Muscle of back (tissue), 11 donors: ENCODE measurements around the gene RASAL3. TPM values are rescaled to one million over a fixed set of nuclear protein-coding genes. Genes with fewer than 3 reads are reported as not detected.

Source experiments
- DNase-seq, 3 donors: peaks; one replicate each; pipeline versions ENCODE4 v3.0.0 to v3.0.0-alpha.2; 2013
- polyA plus RNA-seq, 10 donors: library from polyadenylated mRNA; unstranded; fragments of 120-200 nt; gene quantifications; one replicate each; pipeline ENCODE4 v1.2.1, GENCODE V29; 2013; ENCODE audit not compliant: insufficient read length in 10 of 10

The RASAL3 gene
- polyA plus RNA-seq, 10 donors = 0.86 to 5.9 (median 1.2) TPM

DNA sequence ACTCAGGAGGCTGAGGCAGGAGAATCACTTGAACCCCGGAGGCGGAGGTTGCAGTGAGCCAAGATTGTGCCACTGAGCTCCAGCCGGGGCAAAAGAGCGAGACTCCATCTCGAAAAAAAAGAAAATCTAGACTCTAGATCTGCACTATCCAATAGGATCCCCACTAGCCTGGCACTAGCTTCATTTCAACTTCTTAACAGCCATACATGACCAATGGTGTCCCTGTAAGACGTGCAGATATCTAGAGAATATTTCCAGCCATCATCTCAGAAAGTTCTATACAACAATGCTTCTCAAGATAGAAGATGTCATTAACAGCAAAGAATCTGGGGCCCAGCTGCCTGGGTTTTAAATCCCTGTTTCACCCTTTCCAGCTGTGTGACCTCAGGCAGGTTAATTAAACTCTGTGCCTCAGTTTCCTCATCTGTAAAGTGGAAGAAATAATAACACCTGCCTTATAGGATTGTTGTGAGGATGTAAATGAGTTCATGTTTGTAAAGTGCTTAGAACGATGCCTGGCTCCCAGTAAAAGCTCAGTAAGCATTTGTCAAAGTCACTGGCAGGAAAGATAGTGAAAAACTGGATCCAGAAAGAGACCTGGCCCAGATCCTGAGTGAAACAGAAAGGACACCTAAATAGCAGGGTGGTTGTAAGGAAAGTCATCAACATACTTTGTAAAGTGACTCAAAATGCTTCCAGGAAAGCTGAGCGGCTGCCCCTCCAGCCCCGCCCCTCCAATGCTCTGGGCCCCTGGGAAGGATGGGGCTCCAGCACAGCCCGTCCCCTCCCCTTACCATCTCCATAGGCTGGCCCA, 28.1 kb downstream of the RASAL3 start:
- no peak for DNase-seq

DNA sequence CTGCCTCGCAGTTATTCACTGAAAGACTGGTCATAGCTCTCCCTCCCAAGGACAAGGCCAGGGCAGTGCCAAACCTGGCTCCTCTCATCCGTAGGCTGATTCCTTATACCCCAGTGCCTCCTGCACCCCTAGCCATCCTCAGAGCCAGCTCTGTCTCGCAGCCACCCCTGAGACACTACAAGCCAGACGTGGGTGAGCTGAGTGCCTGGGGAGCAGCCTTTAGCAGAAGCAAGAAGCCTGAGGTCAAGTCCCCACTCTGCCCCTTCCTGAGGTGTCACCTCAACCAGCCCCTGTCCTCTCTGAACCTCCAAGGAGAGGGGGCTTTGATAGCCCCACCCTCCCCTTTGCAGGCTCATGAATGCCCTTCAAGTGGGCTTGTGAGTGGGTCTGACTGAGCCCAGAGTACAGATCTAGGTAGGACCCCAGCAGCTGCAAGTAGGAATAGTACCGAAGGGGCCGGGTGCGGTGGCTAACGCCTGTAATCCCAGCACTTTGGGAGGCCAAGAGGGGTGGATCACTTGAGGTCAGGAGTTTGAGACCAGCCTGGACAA, 30.8 kb downstream of the RASAL3 start:
- no peak for DNase-seq

DNA sequence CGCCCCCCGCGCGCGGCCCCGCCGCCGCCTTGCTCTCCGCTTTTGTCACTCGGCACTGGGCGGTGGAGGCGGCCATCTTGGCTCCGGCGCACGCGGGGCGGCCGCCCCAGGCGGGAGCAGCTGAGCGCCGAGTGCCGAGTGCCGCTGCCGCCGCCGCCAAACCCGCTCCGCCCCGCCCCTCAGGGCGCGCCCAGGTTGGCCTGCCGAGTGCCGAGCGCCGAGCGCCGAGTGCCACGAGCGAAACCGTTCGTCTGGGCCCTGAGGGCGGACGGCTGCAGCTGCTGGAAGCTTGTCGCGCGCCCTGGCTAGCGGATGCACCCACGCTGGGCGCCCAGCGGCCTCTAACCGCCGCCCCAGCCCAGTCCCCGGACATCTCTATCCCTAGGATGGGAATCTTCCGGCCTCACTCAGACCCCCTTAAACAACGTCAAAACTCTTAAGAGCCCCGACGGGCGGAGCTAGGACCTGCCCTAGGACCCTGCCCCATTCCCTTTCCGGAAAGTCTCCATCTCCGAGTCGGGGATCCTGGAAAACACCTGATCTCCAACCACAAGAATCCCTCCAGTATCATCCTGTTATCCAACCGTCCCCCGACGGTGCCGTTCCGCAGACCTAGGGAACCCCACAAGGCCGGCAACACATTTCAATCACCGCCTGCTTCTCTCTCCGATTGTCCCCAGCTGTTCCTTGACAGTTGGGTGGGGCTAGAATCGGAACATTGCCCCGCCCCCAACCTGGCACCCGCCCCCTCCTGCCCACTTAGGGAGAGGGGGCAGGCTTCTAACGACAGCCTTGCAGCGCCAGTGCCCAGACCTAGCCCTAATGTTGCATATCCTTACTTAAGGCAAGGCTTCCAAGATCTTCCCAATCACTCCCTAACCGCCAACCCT, 31.5 kb downstream of the RASAL3 start:
- peak; percentile 91 to 98 (median 95) for DNase-seq

DNA sequence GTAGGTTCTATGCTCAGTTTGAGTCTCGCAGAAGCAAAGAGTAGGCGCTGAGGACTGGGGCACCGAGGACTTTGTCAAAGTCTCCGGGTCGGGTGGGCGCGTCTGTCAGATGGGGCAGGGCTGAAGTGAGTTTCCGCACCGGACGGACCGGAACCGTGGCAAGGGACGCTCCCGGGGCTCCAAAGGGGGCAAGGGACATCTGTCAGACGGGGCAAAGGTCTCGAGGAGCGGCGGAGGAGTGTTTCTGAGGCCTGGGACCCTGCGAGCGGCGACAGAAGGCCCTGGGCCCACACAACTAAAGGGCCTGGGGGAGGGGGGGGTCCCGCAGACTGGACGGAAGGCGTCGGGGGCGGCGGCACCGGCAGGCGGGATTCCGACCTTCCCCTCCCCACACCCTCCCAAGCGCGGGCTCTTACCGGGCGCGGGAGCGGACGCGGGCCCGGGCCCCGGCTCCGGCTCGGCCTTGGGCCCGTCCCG, 32.3 kb downstream of the RASAL3 start:
- DNase-seq = peak in 1 of 3 donors; percentile 52

DNA sequence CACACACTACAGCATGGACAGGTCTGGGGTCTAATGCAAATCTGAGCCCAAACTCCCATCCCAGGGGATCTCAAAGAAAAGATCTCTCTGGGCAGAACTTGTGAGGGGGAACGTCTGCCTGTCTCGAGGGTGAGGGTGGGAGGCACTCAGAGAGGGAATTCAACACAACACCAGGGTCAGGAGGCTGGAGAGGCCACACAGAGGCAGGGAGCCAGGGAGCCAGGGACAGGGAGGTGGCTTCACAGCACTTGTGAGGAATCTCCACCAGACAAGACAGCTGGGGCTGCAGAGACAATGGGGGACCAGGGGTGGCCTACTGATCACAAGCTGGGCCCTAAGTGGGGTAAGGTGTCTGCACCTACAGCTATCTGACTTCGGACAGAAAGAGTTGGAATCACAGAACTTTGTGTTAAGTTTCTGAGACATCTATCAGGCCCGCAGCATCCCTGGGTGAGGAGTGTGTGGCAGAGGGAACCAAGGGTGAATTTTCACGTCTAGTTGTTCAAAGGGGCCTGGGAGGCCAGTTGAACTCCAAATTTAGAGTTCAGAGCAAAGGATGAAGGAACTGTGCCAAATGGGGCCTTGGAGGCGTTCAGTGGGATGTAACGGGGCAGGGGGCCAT, 32.8 kb downstream of the RASAL3 start:
- DNase-seq = no peak

DNA sequence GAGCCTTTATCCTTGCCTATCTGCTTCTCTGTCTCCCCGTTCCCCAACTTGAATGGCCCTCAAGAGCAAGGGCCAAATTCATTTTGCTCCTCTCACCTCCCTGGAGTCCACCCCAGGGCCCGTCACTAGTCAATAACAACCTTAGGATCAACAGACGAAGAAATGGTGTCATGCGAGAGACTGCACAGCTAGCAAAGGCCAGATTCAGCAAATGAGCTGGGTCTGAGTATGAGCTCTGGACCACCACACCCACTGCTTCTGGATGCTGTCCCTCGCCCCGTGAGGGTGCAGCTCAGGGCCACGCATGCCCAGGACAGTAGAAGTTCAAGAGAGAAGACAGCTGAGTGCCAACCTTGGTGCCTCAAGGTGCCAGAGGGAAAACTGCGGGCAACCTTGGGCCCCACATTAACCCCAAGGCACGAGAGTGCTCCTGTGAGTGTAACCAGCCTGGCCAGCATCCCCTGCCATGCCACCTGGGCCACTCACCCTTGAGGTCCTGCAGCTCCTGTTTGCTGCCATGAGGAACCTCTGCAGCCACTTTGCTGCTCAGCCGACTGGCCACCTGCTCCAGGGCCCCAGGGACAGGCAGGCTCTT, 33.7 kb downstream of the RASAL3 start:
- no peak for DNase-seq

DNA sequence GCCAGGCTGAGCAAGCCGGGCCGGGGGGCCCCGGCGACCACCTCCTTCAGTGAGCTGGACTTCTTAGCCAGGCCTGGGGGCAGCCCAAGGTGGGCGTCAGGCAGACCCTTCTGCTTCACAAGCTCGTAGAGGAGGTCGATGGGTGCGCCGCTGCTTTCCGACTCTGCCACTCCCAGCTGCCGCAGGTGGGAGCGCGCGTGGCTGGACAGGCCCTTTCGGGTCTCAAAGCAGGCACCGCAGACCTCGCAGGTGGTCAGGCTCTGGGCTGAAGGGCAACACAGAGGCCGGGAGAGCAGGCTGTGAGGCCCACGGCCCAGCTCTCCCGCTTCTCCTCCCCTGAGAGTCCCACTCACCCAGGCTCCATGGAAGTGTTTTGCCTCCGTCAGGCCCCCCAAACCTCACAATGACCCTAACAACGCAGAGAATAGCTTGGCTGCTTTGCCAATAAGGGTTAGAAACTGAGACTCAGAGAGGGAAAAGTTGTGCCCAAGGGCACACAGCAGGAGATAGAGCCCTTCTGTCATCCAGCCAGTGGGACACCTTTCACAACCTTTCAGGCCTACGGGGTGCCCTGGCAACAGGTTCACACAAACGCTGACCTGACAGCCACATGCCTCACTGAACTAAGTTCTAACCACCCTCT, 34.4 kb downstream of the RASAL3 start:
- DNase-seq = no peak

DNA sequence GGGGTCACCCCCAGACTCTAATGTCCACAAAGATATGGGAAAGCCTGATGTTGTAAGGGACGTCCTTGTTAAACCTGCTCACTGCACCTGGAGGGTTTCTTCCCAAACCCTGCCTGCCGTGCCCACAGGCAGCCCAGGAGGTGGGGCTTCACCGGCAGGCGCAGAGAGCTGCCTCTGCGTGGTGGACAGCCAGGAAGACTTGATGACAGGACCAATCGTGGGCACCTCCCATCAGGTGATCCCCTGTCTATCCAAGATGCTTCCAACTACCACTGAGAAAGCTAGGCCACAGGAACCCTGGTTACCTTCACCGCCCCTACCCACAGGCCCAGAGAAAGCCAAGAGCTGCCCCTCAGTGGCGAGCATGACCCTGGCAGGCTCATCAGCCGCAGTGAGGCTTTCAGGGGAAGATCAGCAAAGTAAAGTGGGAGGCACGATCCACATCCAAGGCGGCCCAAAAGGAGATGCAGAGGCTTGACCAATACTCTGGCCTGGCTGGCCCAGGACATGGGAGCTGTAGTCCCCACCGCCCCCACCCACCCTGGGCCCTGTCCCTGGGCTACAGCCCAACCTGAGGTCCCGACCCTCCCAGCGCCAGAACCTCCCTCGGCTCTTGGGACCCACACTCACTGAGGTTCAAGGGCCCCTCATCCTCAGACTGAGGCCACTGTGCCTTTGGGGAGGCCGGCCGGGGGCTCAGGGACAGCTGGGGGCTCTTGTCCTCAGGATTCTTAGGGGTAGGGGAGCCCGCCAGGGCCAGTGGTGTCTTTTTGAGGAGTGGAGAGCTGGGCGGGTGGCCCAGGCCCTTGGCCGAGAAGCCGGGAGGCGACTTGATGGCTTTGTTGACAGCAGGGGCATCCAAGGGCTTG, 35.2 kb downstream of the RASAL3 start:
- DNase-seq = no peak

DNA sequence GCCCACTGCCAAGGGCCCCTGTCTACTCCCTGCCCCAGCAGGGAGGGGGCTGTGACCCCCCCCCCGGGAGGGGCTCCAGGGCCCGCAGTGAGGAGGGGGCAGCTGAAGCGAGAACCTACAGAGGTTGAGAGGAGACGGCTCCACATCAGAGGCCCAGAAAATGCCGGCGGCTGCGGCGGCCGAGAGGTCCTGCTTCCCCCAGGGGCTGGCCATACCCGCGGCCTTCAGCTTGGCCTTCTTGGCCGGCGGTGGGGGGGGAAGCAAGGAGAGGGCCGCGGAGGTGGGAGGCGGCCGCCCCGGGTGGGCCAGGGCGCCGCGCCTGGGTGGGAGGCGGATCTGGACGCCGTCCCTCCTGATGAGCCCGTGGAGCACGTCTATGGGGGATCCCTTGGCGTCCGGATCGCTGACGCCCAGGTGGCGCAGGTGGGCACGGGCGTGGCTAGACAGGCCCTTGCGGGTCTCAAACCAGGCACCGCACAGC, 36.3 kb downstream of the RASAL3 start:
- no peak for DNase-seq

DNA sequence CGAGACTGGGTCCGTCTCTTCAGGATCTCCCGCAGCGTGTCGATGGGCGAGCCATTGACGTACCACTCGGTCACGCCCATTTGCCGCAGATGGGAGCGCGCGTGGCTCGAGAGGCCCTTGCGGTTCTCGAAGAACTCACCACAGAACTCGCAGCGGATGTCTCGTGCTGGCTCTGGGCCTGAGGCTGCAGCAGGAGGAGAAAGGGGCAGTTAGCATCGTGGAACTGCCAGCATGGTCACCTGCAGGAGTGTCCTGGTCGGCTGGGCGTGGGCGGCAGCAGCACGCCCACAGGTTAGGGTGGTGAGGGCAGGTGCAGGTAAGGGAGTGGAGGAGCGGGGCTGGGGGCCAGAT, 37.0 kb downstream of the RASAL3 start:
- no peak for DNase-seq

DNA sequence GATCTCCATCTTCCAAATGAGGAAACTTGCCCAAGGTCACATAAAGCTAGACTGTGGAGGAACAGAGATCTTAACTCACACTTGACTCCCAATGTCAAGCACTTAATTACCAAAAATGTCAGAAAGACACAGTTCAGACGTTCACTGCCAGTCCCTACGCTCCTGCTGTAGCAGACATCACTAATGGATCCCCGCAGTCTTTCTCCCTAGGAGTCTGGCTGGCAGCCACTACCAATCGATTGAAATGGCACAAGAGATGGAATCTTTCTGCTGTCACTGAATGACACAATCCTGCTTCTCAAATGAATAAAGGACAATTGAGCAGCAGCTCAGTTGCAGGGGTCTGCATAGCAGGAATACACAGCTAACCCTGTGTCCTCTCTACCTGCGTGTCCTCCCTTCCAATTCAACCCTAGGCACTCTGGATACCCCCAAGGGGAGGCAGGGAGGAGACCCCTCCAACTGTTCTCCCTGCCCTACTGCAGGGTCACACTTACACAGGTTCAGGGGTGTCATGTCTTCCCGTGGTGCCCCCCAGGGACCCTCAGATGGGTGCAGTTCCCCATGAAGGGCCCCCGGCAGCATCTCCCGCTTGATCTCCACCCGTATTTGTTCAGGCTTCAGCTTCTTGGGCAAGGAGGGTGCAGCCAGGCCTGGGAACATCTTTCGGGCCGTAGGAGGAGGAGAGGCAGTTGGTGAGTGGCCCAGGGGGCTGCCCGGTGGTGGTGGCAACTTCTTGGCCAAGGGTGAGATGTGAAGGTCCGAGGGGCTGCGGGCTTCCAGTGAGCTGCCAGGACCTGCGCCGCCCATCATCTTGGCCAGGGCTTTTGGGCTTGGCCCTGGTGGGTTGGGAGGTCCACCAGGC, 37.6 kb downstream of the RASAL3 start:
- no peak for DNase-seq

DNA sequence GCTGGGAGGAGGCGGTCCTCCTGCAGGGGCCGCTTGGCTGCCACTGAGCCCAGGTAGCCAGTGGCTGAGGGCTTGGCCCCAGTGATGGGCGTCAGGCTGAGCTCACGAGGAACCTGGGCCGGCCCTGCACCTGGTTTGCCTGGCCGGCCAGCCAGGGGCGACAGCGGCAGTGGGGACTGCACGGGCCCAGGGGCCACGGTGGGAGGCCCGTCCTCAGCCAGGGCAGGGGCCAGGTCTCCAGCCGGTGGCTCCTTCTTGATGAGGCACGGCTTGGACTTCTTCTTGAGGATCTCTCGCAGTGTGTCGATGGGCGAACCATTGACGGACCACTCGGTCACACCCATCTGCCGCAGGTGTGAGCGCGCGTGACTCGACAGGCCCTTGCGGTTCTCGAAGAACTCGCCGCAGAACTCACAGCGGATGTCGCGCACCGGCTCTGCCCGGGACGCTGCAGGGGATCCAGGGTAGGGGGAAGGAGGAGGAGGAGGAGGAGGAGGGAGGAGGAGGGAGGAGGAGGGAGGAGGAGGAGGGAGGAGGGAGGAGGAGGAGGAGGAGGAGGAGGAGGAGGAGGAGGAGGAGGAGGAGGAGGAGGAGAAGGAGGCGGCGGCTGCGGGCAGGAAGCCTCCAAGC, 38.9 kb downstream of the RASAL3 start:
- DNase-seq = no peak

DNA sequence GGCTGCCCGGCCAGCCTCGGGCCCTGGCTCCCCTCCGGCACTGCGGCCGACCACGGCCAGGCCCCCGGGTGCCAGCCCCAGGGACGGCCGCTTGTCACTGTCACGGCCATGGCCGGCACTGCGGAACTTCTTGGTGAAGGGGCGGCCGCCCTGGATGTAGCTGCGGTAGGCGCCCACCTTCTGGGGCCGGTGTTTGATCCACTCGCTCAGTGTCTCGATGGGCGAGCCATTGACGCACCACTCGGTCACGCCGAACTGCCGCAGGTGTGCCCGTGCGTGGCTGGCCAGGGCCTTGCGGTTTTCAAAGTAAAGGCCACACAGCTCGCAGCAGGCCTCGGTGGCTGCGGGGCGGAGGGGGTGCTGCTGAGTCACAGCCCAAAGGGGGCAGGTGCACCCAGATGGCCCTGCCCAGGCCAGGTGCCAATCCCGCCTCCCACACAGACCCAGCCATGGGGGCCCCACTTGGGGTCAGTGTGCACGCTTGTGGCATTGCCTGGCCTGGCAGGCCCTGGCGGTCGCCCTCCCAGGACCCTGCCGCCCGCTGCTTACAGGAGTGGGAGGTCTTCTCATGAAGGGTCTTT, 39.6 kb downstream of the RASAL3 start:
- DNase-seq = no peak

DNA sequence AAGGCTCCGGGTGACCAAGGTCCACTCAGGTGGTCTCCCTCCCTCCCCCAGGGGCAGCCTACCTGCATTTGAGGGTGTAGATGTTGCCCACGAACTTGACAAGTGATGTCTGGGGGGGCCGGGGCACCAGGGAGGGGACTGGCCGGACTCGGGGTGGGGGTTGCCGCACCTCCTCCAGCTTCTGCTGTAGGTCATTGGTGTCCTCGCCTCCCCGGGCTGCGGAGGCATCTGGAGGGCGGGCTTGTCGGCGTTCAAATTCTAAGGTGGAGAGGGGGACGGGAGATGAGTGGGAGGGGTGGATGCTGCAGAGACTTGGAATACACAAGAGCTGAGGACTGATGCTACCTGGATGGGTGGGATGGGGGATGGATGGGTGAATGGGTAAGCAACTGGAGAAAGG, 40.2 kb downstream of the RASAL3 start:
- DNase-seq = no peak

DNA sequence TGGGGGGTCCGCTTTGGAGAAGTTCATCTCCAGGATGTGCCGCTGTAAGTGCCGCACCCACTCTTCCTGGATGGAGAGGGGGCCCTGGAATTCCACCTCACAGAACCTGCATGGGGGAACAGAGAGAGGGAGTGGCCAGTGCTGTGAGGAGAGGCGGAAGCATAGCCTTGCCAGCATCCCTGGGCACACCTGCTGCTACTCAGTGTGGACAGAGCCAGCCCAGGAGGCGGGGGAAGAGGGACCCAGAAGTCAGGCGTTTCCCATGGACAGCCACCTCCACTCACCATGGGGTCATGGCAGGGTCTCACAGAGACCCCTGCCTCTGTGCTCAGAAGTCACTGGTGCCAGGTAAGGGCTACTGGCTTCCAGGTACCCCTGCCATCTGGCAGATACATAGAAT, 41.2 kb downstream of the RASAL3 start:
- no peak for DNase-seq

DNA sequence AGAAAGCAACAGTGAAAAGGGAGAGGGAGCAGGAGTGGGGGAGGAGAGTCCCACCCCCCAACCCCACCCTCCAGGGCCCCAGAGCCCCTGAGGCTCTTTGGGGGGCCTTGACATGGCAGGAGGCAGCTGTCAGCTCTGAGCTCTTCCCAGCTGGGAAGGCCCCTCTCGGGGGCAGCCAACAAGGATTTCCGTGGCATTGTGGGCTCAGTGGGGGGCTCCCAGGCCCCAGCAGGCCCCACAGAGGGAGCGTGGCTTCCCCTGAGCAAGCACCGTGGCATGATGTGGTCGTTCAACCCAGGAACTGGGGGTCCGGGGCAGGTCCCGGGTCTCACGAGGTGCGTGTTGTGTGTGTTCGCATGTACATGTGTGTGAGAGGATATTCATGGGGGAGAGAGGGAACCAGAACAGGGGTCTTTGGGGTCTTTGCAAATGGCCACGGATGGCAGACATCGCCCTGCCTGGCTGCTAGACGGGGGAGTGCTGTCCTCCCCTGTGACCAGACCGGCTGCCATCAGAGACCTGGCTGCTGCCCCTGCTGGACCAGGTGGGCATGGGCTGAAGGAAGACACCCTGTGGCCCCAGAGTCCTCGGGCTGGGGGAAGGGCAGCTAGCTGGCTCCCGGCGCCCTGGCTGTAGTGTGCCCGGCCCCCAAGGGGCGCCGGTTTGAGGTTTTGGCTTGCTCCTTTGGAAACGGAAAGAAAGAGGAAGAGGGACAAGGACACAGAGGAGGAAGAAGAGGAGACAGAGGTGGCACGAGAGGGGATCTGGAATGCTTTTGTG, 41.9 kb downstream of the RASAL3 start:
- no peak for DNase-seq

DNA sequence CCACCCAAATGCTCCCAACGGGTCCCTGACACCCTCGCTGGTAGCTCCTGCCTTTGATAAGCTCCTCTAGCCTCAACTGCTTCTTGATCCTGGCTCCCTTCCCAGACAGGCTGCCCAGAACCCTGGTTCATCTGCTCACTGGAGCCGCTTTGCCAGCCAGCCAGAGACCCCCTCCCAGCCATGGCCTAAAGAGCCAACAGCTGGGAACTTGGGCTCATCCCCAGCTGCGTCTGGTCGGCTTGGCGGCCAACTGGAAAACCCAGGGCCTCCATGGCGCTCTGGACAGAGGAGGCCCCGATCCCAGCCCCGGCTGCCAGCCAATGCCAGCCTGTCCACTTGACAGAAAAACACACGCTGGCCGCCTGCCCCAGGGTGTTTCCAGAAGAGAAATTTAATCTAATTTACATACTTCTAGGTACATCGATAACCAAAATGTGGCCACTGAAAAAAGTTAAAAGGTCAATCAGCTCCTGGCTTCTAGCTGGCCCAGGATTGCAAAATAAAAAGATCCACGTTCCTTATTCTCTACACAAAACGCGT, 42.6 kb downstream of the RASAL3 start:
- peak; percentile 75 to 82 (median 75) for DNase-seq
